ENCODE measurements around the gene UQCRQ. TPM values are rescaled to one million over a fixed set of nuclear protein-coding genes. Genes with fewer than 3 reads are reported as not detected.
A peak's percentile ranks its signal among the peaks of the same experiment; 100 is the strongest.

Gene UQCRQ
- total RNA-seq, result 727 TPM

DNA sequence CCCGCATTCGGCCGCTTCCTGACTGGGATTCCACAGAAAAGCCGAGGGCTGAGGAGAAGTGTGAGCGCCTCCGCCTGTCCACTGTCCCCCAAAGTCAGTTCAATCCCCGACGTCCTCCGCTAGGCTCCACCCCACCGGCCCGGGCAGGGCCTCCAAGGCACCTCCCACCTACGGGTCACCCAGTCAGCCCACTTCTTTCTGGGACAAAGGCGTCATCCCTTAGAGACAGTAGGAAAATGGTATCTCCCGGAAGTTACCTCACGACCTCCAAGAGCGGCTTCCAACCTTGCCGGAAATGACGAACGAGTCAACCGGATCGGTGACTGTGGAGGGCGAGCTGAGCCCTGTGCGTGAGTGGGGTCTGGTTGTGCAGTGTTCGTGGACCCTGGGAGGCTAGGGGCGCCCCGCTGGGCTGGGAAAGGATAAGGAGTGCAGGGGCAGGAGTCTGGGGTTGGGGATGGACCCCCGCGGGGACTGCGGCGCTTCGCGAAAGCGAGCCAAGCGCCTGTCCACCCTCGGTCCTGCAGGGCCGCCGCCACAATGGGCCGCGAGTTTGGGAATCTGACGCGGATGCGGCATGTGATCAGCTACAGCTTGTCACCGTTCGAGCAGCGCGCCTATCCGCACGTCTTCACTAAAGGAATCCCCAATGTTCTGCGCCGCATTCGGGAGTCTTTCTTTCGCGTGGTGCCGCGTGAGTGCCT is at the start of gene UQCRQ, which contains the start of gene GDF9:
TSS of gene UQCRQ (plus strand) at position 301 of the 704 bp plus-strand sequence. CDS start at position 541, 240 bp downstream.
TSS of gene GDF9 (minus strand) at position 128 of the 704 bp plus-strand sequence. CDS start 1,936 bp downstream, outside the sequence.
- DNase-seq (ENCODE audit: low spot score) (peak; percentile 98), ATAC-seq (peak; percentile 94)

DNA sequence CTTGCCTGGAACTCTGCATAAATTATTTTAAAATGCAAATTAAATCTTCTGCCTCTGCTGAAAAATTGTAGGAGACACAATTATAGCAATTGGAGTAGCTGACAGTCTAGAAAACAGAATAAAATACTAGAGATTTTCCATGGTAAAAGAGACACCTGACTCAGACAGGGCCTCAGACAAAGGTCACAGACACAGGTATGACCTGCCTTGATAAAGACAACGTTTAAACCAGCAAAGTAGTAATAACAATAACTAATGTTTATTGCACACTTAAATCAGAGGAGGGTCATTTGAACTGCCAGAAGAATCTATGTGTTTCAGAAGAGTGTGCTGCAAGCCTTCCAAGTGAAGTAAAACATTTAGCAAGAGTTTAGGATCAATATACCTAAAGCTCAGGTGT is 49.4 kb upstream of the UQCRQ start:
- DNase-seq (ENCODE audit: low spot score) (no peak), ATAC-seq (no peak)

DNA sequence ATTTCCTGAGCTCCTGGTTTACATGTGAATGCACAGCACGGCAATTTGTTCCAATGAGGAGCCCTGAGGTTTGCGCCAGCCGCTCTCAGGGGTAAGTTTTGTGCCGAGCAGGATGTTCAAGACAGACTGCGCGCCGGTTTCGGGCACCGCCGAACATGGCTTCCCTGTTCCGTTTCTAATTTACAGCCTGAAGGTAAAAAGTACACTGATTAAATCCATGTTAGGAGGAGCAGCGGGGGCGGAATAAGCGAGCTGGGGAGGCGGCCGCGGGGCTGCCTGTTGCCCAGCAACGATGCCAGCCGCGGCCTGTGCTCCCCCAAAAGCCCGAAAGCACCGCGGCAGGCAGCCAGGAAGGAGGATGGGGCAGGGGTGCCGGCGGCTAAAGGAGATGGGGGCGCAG is 47.0 kb upstream of the UQCRQ start:
- ATAC-seq, result no peak
- DNase-seq (ENCODE audit: low spot score), result no peak

DNA sequence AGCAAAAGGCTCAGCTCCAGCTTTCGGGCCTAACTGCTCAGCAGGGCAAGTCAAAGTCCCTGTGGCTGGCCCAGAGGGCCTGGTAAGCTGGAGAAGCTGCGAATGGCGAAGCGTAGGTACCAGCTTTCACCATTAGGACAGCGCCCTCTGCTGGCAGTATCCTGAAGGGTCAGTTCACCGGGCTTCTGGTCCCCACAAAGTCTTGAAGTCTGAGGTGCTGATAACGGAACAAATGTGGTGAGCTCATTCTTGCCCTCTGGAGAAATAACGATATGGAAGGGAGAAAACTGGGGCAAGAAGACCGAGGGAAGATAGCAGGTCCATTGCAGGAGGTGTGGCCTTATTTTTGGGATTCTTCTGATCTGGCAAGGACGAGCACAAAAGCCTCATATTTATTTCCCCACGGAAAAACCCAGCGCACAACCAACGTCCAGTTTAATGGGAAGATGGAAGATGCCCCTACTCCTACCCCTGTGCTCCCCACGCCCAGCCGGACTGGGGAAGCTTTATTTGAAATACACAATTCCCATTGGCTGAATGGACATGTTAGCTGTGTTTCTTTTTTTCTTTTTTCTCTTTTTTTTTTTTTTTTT is 46.2 kb upstream of the UQCRQ start:
- ATAC-seq (peak; percentile 94), DNase-seq (ENCODE audit: low spot score) (peak; percentile 92)

DNA sequence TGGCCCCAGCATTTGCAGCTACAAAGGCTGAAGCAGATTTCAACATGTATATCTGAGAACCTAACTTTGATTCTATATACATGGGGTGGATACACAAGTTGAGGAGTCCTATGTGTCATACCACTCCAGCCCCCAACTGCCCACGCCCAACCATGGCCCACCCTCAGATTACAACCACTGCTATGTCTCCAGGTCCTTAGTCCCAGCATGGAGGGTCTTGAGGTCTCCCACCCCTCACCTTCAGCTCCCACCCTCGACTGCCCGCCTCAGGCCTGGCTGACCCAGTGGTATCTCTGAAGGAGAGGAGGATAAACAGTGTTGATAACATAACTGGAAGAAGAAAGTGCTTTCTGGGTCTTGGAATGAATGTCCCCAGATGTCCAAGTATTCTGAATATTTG is 45.1 kb upstream of the UQCRQ start:
- DNase-seq (ENCODE audit: low spot score) (peak; percentile 47), ATAC-seq (no peak)

DNA sequence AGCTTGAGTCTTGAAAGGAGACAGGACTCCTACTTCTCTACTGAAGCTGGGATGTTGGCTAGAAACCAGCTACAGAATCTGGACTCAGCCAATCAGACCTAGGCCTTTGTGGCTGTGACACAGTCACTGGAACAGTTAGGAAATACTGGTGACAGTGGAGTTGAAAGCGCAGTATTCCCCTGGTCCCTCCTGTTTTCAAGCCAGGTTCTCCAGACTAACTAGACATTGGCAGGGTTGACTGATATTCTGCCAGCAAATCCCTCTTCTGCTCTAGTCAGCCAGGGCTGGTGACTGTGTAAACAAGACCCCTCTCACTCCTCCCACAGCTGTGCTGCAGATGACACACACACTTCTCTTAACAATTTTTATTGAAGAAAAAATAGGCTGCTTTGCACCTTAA is 44.7 kb upstream of the UQCRQ start:
- ATAC-seq (peak; percentile 68), DNase-seq (ENCODE audit: low spot score) (peak; percentile 66)

DNA sequence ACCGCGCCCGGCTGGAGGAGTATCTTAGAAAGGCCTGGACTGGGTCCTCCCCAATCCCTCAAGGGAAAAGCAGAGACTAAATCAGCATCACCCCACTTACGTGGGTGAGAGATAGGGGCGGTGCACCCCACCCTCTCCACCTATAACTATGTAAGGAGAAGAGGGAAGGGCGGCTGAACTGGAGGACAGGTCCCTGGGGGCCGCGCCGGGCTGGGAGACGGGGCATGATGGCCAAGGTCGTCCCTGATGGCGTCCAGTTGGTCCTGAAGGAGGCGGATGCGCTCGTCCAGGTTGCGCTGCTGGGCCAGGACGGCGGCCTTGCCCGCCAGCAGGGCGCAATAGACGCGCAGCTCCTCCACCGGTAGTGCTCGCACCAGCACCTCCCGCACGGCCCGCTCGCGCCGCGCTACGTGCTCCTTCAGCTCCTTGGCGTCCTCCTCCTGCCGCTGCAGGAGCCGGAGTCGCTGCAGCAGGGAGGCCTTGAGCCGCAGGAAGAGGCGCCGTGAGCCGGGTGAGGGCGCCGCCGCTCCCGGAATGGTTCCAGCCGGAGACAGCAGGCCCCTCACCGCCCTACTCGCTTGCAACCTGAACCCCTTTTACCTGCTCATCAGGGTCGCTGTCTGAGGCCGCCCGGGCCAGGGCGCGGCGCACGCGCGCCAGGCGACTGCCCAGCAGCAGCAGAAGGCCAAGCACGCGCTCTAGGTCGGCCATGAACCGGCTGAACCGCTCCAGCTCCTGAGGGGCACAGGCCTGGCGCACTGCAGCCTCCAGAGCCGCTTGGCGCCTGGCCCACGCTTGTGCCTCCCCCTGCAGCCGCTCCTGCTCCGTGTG is 43.6 kb upstream of the UQCRQ start:
- ATAC-seq (no peak), DNase-seq (ENCODE audit: low spot score) (no peak)

DNA sequence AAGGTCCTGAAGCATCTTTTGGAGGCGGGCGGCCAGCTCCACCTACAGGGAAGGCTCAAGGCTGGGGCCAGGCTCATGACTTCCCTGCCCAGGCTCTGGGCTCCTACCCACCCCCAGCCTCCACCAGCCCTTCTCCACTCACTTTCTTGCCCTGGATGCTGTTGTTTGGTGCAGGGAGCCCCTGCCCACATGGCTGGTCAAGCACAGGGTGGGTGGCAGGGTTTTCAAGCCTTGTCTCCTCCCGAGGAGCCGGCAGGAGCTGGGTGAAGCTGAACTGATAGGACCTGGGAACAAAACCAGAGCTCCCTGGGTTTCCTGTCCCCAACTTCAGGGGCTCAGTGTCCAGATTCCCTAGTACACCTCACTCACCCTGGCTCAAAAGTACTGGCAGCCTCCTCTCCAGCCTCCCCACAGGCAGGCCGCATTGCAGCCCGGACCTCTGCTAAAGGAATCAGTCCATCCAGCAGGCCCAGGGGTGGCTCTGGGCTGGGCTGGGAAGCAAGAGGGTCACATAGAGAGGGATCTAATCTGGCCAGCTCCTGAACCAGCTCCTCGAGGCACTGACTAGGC is 42.9 kb upstream of the UQCRQ start:
- ATAC-seq (no peak), DNase-seq (ENCODE audit: low spot score) (peak; percentile 44)

DNA sequence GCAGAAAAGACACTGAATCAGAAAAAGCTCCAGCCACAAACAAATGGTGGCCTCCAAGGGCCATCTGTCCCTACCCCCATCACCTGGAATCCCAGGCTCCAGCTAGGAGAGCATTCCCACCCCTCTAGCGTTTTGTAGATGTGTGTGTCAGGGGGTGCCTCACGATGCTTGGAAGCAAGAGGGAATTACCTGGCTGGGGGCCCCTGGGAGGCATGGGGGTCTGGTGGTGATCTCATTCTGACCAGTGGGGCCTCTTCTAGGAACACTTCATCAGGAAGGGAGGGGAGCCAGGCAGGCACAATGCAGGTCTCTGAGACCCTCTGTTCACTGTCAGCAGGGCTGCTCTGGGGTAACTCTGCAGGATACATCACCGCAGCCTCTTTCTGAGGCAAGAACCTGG is 42.0 kb upstream of the UQCRQ start:
- DNase-seq (ENCODE audit: low spot score) (peak; percentile 30), ATAC-seq (no peak)

DNA sequence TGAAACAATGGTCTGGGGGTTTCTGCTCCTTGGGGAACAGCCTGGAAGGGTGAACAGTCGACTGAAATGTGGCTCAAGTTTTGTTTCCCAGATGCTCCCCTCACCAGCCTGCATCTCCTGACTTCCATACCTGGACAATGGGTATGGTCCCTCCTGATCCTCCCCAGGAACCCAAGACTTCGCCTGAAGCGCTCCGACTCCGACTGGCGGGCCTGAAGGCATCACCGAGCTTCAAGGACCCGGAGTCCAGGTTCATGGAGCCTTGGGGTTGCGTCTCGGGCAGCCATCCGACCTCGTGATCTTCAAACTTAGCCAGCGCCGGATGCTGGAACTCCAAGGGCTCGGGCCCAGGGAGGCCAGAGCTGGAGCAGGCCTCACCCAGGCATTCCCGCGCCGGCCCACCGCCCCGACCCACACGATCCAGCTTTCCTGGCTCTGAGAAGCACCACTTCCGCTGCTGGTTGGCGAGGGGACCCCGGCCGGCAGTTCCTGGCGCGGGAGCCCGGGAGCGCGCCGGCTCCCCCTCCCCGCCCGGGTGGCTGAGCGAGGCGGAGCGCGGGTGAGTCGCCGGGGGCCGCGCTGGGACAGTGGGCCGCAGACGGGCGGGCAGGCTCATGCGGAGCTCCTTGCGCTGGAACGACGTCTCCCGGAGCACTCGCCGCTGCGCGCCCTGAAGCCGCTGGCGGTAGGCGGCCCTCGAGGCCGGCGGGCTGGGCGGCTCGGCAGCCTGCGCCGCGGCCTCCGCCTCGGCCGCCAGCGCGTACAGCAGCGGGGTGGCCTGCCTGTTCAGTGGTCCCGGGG is 41.2 kb upstream of the UQCRQ start:
- peak; percentile 41 for DNase-seq (ENCODE audit: low spot score)

DNA sequence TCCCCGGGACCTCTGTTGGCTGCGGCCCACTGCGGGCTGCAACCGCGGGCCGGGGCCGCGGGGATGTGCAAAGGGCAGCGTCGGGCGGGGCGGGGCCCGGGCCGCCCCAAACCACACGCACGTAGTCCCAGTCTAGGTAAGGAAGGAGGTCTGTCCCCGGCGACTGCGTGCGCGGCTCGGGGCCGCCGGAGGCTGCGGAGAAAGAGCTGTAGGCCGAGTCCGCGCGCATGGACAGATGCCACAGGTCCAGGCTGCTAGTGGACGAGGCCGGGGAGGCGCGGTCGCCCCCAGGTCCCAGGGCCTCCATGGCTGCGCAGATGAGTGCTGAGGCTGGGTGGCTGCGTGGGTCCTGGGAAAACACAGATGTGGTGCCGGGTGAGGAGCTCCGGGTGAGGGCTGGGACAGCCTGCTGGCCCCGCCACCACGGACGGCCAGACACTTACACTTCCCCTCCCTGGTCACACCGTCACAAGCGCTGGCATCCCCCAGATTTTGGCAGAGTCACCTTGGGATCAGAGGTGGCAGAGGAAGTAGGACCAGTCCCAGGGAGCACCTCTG is 40.5 kb upstream of the UQCRQ start:
- peak; percentile 44 for DNase-seq (ENCODE audit: low spot score)
- ATAC-seq, result no peak

More for the DNA sequence above, 41.2 kb upstream of the UQCRQ start:
- no peak for ATAC-seq

DNA sequence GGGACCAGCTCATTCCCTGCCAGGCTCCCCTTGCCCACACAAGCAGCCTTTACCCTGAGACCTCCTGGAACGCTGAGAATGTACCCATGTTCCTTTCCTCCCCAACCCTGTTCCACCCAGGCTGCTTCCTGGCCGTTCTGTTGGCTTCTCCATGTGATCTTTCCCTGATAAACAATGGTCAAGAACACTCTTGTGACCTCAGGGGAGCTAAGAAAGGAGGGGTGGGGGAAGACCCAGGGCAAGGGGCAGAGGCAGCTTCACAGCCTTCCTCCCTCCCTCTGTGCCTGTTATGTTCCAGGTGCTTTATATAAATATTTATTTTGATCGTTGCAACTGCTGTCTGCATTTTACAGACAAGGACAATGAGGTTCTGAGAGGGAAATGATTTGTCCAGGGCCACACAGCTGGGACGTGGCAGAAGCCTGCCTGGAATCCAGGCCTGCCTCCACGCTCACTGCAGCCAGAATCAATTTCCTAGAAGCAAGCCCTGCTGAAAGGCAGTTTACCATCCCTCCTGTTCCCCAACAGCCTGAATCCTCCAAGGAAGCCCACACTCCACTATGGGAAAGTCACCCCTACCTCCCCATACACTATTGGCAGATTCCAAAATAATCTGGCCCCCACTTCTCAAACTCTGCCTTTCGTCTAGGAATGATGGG is 39.9 kb upstream of the UQCRQ start:
- ATAC-seq (no peak), DNase-seq (ENCODE audit: low spot score) (peak; percentile 38)

DNA sequence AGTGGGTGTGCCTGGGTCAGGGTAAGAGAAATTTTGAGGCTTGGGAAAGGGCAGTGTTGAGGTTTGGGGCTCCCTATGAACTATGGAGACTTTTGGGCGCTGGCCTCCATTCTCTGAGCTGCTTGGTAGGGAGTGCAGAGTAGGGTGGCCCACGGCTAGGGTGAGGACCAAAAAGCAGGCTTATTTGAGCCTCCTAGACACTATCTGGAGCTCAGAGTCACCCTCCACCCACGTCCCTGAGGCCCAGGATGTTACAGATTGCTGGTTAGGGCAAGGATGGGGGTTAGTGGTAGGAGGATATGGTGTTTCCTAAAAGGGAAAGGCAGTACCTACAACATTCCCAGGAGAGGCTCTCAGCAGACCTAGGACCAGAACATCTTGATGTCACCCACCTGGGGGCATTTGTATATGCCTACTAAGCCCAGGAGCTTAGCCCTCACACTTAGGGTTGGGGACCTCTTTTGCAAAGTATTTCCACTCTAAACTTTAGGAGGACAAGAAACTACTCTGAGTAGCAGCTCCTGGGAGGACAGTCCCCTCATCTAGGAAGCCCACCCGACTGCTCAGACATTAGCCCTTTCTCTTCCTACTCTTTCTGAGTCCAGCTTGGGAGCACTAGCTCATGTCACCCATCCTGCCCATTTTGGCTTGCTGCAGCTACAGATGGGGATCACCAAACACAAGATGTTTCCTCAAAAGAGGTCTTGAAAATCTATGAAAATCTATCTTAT is 38.3 kb upstream of the UQCRQ start:
- ATAC-seq (no peak), DNase-seq (ENCODE audit: low spot score) (peak; percentile 38)

DNA sequence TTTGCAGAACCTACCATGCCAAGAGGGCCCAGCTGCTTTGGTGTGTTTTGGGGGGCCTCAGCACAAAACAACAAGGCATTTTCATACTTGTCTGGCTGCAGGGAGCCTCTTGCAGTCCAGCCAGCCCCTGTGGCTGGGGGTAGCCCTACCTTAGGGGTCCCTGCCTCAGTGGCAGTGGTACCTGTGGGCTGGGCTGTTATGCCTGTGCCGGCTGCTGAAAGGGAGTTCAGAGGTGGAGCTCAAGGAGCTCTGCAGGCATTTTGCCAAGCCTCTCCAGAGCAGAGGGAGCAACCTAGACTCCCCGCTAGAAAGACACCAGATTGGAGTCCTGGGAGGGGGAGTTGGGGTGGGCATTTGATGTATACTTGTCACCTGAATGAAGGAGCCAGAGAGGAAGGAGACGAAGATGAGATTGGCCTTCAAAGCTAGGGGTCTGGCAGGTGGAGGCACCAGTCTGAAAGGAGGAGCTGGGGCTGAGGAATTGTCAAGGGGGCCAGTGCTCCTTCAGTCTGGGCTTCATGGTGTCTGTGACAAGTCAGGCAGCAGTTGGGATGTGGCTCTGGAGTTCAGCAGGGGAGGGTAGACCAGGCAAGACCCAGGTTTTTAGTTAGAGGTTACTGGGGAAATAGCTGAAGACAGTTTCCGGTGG is 37.5 kb upstream of the UQCRQ start:
- ATAC-seq (no peak), DNase-seq (ENCODE audit: low spot score) (peak; percentile 48)

DNA sequence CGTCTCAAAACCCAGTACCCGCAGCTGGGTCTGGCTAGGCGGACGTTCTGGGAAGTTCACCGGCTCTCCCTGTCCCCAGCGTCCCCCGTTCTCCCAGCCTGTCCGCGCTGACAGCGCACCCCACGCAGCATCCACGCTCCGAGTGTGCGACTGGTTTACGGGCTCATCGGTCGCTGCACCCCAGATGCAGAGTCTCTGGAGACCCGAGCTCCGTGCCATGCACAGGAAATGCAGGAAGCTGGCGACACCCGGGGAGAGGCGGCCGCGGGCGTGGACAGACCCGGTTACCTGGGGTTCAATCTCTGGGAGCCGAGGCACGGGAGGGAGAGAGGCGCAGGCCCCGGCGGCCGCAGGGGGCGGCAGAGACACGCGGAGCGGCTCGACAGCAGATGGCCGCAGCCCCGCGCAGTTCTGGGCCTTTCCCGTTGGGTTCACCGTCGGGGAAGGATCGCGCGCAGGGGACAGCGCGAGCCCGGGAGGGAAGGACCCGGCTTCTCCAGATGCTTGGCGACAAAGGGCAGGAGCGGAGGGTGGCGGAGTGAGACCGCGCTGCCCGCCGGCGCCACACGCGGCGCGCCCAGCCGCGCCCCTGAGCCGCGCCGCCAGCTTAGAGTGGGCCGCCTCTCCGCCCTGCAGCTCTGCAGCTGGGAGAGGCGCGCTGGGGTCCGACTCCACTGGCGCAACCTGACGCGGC is 36.6 kb upstream of the UQCRQ start:
- DNase-seq (ENCODE audit: low spot score) (peak; percentile 86), ATAC-seq (peak; percentile 82)

DNA sequence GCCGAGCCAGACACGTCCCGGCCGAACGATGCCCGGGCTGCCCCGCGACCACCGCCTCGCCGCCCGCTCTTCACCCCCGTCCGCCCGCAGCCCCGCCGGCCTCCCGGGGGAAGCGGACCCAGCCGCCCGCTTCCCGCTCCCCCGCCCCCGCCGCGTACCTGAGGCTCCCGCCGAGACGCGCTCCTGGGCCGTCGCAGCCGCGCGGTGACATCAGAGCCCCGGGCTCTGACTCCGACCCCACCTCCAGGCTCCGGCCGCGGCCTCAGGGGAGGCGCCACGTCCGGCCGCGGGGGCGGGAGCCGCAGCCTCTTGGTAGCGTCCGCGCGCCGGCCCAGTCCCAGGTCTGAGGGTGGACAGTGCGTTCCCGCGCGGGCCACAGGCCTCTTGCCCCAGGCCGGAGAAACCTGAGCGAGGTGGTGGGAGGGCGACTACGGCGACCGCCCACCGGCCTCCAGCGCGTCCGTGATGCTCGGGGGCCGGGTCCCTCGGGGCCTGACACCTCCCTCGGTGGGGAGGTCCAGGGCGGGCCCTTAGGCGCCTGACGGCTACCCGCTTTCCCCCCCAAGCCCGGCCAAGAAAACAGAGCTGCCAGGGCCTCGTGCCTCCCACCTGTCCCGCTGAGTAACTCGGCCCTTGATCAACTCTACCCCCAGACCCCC is 35.9 kb upstream of the UQCRQ start, which contains the start of gene SHROOM1:
TSS of gene SHROOM1 (minus strand) at position 212 of the 659 bp plus-strand sequence. CDS start 4,507 bp downstream, outside the sequence.
- peak; percentile 84 for ATAC-seq

More for the DNA sequence above, 35.9 kb upstream of the UQCRQ start, which contains the start of gene SHROOM1:
- DNase-seq (ENCODE audit: low spot score), result peak; percentile 88

All from left lobe of liver (tissue), 2 donors.